Sigmoid colon (tissue), 4 donors: ENCODE results near the gene ZNF554.

Source experiments
- EP300 ChIP-seq, 4 donors: sonication (generic); formaldehyde crosslinking; IDR thresholded peaks; one replicate each; pipeline ENCODE4 v1.6.1; 2017; ENCODE audit warnings: antibody characterized with exemption in 4 of 4
- POLR2A ChIP-seq, 2 donors: fragments of 450-650 bp; IDR thresholded peaks; one replicate each; pipeline ENCODE4 v1.6.1; 2016; ENCODE audit warnings: antibody characterized with exemption in 2 of 2, mild to moderate bottlenecking in 2 of 2, moderate library complexity in 2 of 2
- TF ChIP-seq, protein P1 (sequence below), 4 experiments: fragments of 450-650 bp in 3 of 4; fragments of 200-600 bp in 1 of 4; IDR thresholded peaks; one replicate each; pipeline ENCODE4 v1.5.1; 2016 to 2019; ENCODE audit warnings: antibody characterized with exemption in 4 of 4, mild to moderate bottlenecking in 3 of 4, moderate library complexity in 2 of 4

DNA sequence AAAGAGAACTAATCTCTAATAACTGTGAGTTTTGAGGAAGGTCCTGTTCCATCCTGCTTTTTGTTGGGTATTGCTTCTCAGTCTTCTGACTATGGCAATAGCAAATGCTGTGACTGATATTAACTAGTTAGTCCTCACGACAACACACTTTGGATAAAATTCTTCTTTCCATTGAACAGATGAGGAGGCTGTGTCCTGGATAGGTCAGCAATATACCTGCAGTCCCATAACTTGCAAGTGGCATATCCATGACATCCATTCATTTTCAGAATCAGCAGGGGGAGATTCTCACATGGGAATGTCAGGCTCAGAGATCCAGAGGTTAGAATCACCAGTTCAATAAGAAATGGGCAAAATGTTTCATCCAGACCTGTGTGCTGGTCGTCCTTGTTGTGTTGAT, 7.4 kb downstream of the ZNF554 start:
- TF ChIP-seq, protein P1, sequence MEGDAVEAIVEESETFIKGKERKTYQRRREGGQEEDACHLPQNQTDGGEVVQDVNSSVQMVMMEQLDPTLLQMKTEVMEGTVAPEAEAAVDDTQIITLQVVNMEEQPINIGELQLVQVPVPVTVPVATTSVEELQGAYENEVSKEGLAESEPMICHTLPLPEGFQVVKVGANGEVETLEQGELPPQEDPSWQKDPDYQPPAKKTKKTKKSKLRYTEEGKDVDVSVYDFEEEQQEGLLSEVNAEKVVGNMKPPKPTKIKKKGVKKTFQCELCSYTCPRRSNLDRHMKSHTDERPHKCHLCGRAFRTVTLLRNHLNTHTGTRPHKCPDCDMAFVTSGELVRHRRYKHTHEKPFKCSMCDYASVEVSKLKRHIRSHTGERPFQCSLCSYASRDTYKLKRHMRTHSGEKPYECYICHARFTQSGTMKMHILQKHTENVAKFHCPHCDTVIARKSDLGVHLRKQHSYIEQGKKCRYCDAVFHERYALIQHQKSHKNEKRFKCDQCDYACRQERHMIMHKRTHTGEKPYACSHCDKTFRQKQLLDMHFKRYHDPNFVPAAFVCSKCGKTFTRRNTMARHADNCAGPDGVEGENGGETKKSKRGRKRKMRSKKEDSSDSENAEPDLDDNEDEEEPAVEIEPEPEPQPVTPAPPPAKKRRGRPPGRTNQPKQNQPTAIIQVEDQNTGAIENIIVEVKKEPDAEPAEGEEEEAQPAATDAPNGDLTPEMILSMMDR (IDR thresholded peaks at IDR 0.05) = no peak
- no peak for TF ChIP-seq EP300 (IDR thresholded peaks at IDR 0.05)
- TF ChIP-seq POLR2A (IDR thresholded peaks at IDR 0.05) = no peak
